HG02623 (cell line): ENCODE results near the gene NADK.
A peak's percentile ranks its signal among the peaks of the same experiment; 100 is the strongest.

Source experiments
- ATAC-seq: cut with Tn5 transposase; IDR thresholded peaks from one replicate; pipeline ENCODE4 v1.9.1; 2021; ENCODE audit warnings: moderate library complexity; ENCODE audit not compliant: unreplicated experiment

Gene NADK

GRCh38 chr1:1786836-1787605 is 8.8 kb upstream of the NADK start:
- ATAC-seq, result no peak

DNA sequence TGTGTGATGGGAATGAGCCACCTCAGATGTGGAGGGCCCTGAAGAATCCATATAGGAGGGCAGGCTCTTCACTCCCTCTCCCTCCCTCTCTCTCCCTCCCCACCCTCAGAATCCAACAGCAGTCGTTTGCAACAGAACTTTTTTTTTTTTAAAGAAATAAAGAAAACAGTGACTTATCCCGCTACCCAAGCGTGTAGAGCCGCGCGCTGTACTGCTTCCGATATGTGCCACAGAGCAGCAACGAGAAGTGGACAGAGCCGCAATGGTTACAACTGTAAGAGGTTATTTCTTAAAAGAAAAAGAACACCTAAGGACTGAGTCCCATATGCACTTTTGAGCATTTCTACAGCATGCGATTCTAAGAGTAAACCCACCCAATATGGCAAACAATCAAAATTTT is 7.4 kb upstream of the NADK start:
- ATAC-seq, result no peak

- ATAC-seq, result no peak
Observed at GRCh38 chr1:1784933-1785332, 6.7 kb upstream of the NADK start.

DNA sequence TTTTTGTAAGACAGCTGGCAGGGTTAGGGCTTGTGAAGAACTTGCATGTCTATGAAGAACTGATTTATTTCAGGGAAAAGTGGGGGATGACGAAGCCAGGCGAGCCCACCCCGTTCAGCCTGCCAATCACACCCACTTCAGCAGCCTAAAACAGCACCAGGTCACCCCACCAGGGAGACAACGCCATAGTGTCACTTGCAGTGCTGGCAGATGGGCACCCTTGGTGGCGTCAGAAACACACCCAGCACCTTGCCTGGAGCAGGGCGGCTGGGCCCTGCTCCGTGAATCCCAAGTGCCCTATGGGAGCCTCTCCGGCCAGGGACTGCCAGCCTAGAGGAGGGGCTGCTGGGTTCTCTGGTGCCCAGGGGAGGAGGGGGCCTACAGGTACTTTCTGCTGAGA is 5.0 kb upstream of the NADK start:
- no peak for ATAC-seq

DNA sequence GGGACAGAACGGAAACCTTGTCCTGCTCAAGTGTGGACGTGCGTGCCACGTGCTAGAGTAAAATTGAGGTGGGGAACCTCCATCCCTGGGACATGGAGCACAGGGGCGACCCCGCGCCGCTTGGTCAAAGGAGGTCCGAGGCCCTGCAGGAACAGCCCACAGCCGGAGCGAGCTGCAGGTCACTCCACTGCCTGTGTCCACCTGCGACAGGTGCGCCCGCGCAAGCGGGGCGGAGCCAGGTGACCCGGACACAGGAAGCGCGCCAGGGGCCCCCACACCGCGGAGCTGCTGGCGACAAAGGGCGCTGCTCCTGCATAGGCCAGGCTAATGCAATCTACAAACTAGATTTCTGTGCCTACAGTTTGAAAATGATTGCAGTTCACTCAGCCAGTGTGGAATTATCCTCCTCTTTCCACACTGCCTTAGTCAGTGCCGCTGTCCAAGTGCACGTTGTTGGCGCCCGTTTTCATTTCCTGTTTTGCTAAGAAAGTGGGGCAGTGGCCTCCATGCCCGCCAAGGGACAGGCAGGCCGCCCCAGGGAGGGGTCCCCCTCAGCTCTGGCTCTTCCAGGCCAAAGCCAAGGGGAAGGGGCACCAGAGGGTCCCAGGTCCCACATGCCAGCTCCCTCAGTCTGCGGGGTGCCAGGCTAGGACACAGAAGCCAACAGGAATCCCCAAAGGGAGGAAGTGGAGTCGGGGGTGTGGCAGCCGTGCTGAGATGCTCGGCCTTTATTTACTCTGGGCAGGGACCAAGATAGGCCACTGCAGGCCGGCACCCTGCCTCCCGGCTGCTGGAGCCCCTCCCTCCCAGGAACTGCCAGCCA is 4.3 kb upstream of the NADK start:
- no peak for ATAC-seq

DNA sequence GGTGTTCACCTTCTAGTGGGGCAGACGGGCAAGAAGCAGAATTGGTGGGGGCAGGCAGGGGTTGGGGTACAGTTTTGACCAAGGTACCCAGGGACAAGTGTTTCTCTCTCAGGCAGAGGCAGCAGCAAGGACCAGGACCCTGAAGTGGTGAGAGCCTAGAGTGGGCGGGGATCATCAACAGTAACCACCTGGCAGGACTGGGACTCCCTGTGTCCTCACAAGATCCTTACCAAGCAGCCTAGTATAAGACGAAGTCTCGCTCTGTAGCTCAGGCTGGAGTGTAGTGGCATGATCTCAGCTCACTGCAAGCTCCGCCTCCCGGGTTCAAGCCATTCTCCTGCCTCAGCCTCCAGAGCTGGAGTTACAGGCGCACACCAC is 3.2 kb upstream of the NADK start:
- ATAC-seq, result no peak

DNA sequence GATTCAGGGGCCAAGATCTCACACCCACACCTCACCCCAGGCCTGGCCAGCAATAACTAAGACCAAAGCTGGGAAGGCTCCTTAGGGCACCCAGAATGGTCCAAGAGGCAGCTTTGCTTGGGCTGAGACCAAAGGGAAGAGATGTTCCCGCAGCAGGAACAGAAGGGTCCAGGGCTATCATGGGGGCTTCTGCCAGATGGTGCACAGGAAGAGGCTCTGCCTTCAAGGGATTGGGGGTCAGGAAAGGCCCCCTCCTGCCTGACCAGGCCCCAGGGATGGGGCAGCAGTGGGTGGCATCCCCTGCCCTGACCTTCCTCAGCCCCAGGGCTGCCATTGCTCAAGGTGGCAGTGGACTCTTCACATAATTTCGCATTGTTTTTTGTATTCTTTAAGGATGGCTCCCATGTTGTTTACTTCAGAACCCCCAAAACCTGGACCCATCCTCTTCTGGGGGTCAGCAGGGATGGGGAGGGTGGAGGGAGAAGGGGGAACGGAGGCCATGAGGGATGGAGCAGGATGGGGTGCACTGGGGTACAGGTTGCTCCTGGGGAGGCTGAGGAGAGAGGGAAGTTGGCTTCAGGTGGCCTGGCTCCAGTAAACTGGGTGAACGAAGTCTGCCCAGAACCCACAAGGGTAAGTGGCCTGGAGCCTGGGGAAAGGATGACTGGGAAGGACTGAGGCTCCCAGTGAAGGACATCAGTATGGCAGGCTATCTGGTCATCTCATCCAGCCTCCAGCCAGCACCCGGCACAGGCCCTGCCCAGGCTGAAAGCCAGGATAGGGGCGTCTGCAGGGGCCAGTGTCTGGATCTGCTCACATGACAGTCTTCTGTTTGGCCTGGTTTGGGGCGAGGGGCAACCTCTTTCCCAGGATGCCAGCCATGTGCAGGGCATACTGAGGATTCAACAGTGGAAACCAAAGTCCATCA is 2.6 kb upstream of the NADK start:
- no peak for ATAC-seq

DNA sequence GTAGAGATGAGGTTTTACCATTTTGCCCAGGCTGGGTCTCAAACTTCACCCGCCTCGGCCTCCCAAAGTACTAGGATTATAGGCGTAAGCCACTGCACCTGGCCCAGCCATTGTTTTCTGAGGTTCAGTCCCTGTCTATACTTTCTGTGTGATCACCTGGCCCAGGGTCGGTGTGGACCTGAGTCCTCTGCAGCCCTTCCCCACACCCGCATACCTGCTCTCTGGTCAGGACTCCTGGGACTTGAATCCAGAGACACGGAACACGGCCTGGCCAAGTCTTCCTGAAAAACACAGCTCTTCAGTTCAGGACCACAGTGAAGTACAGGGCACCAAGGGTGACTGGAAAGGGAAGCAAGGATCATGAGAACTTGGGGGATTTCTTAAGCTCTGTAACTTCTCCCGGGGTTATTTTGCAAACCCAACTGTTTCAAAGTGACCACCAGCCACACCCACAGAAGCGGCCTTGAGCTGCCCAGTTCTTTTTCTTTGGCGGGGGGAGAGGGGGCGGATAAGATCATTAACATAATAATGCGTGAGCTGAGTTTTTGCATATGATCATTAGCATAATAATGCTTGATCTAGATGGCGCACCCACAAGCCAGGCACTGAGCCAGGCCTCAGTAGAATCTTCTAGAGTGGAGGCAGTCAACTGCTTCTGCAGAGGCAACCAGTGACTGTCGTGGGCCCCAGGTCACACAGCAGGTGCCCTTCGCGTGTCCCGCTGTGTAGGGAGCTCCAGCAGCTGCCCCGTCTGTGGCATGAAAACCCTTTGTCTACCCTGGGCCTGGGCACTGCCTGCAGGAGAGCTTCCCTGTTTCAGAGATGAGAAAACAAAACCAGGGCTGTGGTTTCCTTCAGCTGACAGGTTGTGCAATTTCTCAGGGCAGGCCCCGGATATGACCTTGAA is 1.7 kb upstream of the NADK start:
- ATAC-seq, result peak; percentile 30

DNA sequence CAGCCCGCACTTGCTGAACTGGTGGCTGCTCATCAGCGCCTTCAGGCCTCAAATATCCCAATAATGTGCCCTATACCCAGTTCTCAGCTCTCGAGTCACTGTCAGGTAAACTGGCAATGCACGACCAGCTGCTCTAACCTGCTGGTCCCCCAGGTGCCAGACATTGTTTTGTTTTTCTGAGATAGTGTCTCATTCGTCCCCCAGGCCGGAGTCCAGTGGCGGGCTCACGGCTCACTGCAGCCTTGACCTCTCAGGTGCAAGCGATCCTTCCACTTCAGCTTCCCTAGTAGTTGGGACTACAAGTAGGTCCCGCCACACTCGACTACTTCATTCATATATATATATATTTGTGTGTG is 1.0 kb upstream of the NADK start:
- ATAC-seq, result no peak

GRCh38 chr1:1778663-1779319 is 521 bp upstream of the NADK start:
- ATAC-seq, result peak; percentile 58

DNA sequence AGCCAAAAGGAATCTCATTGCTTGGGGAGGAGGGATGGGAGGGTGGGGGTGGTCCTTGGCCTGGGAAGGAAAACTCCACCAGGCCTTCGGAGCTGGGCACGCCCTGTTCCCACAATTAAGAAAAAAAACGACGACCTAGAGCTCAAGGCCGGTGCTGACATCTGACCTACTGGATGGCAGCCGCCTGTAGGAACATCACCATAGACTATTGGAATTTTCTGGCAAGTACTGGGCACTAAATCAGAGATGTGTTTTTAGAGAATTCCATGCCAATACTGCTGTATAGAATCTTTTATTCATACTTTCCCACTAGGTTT is 729 bp downstream of the NADK start:
- no peak for ATAC-seq

GRCh38 chr1:1776672-1777582 is 1.3 kb downstream of the NADK start:
- no peak for ATAC-seq

DNA sequence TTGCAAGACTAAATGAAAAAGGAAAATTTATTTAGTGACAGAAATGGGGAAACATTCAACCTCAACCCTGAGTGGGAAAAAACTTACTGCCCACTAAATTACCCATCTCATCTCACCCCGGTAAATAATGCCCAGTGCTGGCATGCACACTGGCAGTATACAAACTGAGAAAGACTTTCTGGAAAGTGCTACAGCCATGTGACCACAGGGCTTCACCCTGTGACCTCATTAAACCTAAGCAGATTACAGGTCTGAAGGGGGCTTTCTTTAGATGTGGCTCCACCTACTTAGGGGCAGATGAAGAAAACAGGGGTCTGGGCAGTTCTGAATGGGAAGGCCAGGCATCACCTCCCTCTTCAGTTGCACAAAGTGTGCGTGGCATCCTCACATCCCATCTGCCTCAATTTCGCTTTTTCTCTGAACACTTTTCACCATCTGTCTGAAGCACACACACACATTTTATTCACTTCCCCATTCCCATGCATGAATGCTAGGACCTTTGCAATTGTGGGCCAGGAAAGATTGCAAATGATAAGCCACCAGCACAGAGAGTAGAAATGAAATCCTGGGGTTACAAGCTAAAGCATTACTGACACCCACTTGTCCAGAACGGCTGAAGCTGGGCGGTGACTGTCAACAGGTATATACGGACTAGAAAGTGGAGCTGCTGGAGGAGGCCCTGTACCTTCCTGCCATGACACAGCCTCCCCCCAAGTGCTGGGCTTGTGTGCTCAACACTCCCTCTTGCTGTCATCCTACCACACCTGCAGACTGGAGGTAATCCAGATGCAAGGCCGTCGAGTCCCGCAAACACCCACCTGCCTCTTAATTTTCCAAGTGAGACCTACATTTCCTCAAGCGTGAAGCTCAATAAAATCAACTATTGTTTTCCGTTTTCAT is 2.7 kb downstream of the NADK start:
- no peak for ATAC-seq

DNA sequence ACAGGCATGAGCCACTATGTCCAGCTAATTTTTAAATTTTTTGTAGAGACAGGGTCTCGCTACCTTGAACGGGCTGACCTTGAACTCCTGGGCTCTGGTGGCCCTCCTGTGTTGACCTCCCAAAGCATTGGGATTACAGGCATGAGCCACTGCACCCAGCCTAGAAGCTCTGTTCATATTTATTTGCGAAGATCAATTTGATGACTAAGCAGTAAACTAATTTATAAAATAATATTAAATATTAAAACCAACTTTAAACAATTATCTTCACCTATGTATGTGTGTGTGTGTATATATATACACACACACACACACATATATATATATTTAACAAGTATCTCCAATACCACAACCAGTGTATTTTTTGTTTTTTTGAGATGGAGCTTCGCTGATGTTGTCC is 4.4 kb downstream of the NADK start:
- no peak for ATAC-seq

DNA sequence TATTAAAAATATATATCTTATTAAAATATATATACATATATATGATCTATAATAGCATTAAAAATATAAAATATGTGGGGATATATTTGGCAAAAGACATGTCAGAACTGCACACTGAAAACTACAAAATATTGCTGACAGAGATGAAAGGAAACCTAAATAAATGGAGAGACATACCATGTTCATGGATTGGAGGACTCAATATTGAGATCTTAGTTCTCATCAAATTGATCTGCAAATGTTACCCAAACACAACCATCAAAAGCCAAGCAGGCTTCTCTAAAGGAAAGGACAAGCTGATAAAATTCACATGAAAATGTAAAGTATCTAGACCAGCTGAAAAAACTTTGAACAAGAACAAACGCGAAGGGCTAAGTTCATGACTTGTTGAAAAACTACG is 7.2 kb downstream of the NADK start:
- no peak for ATAC-seq

- ATAC-seq, result no peak
Observed at GRCh38 chr1:1770102-1770501, 8.2 kb downstream of the NADK start.

- ATAC-seq, result no peak
Observed at GRCh38 chr1:1768249-1768992, 9.8 kb downstream of the NADK start.
